DOHH2 (cell line): ENCODE measurements around the gene COL20A1.
A peak's percentile ranks its signal among the peaks of the same experiment; 100 is the strongest.

Source experiments
- H3F3A ChIP-seq: fragments of 200-600 bp; sonication (generic), shearing (Covaris generic); 2 replicates; pipeline ENCODE4 v1.6.0; 2016; ENCODE audit warnings: antibody characterized with exemption, mild to moderate bottlenecking; ENCODE audit not compliant: control insufficient read depth, insufficient read depth
- H3K27ac ChIP-seq: fragments of 200-600 bp; sonication (generic); 2 replicates; pipeline ENCODE4 v1.5.1; 2014; ENCODE audit warnings: low read depth, mild to moderate bottlenecking, low read length, moderate library complexity
- H3K27me3 ChIP-seq: fragments of 200-600 bp; sonication (generic); 2 replicates; pipeline ENCODE4 v1.6.1; 2014; ENCODE audit warnings: mild to moderate bottlenecking, low read length, mixed read lengths; ENCODE audit not compliant: control insufficient read depth
- H3K36me3 ChIP-seq: fragments of 200-600 bp; sonication (generic); 2 replicates; pipeline ENCODE4 v1.6.1; 2014; ENCODE audit warnings: mild to moderate bottlenecking, low read length, moderate library complexity, mixed read lengths; ENCODE audit not compliant: control insufficient read depth
- H3K4me1 ChIP-seq: fragments of 200-600 bp; sonication (generic); 2 replicates; pipeline ENCODE4 v1.6.1; 2014; ENCODE audit warnings: mild to moderate bottlenecking, low read length, mixed read lengths; ENCODE audit not compliant: control insufficient read depth
- H3K4me2 ChIP-seq: fragments of 200-600 bp; sonication (generic); 2 replicates; pipeline ENCODE4 v1.6.0; 2014; ENCODE audit warnings: mild to moderate bottlenecking, low read length, moderate library complexity
- H3K4me3 ChIP-seq: fragments of 200-600 bp; sonication (generic); 2 replicates; pipeline ENCODE4 v1.5.1; 2014; ENCODE audit warnings: mild to moderate bottlenecking, low read length, mixed read lengths
- H3K79me2 ChIP-seq: fragments of 200-600 bp; sonication (generic); 2 replicates; pipeline ENCODE4 v1.6.1; 2014; ENCODE audit warnings: mild to moderate bottlenecking, low read length, mixed read lengths; ENCODE audit not compliant: control insufficient read depth
- H3K9me2 ChIP-seq: fragments of 200-600 bp; sonication (generic); replicated peaks from 2 replicates; pipeline ENCODE4 v1.6.1; 2014; ENCODE audit warnings: mild to moderate bottlenecking, low read length, mixed read lengths; ENCODE audit not compliant: control insufficient read depth
- H3K9me3 ChIP-seq: fragments of 200-600 bp; sonication (generic); 2 replicates; pipeline ENCODE4 v1.6.1; 2014; ENCODE audit warnings: antibody characterized with exemption, low read length, mixed read lengths; ENCODE audit not compliant: control insufficient read depth, insufficient read depth
- H4K20me1 ChIP-seq: fragments of 200-600 bp; sonication (generic); 2 replicates; pipeline ENCODE4 v1.6.0; 2014; ENCODE audit warnings: low read depth, mild to moderate bottlenecking, antibody characterized with exemption, low read length, moderate library complexity; ENCODE audit not compliant: control insufficient read depth, insufficient read depth
- CTCF ChIP-seq: fragments of 200-600 bp; sonication (generic); IDR thresholded peaks from one replicate; pipeline ENCODE4 v1.5.1; 2014; ENCODE audit warnings: antibody characterized with exemption, mild to moderate bottlenecking, low read depth, low read length; ENCODE audit not compliant: poor library complexity, severe bottlenecking
- EZH2phosphoT487 ChIP-seq: fragments of 200-600 bp; sonication (generic); IDR thresholded peaks from 2 replicates; pipeline ENCODE4 v1.6.1; 2017; ENCODE audit warnings: borderline replicate concordance, mild to moderate bottlenecking, antibody characterized with exemption, low read length, moderate library complexity, mixed read lengths

Gene COL20A1

GRCh38 chr20:63327231-63327745 is 34.3 kb downstream of the COL20A1 start:
- Histone ChIP-seq H3K27ac (peak overlapping the region; percentile 83), H3K27me3 (peaks cover 5% of the 10 kb centered on the region; the same call in 1 of the 2 replicates), H3K4me3 (no peak overlapping the region), H3K79me2 (no peaks in the 10 kb centered on the region), H3K9me2 (no peaks in the 10 kb centered on the region), H3K4me1 (peaks cover 23% of the 10 kb centered on the region), H3K9me3 (peaks cover 14% of the 10 kb centered on the region; the same call in 1 of the 2 replicates), H3F3A (peaks cover 14% of the 10 kb centered on the region), H4K20me1 (no peaks in the 10 kb centered on the region), H3K4me2 (no peak overlapping the region), H3K36me3 (no peaks in the 10 kb centered on the region)
- TF ChIP-seq CTCF (no peak), EZH2phosphoT487 (no peak)

GRCh38 chr20:63328026-63328700 is 35.2 kb downstream of the COL20A1 start:
- Histone ChIP-seq H3K4me1 (peaks cover 23% of the 10 kb centered on the region), H3K79me2 (no peaks in the 10 kb centered on the region), H3K4me2 (no peak overlapping the region), H3K27ac (peak overlapping the region; percentile 83; the same call in 1 of the 2 replicates), H3F3A (peaks cover 14% of the 10 kb centered on the region), H3K9me2 (no peaks in the 10 kb centered on the region), H4K20me1 (no peaks in the 10 kb centered on the region), H3K36me3 (no peaks in the 10 kb centered on the region), H3K27me3 (peaks cover 5% of the 10 kb centered on the region; the same call in 1 of the 2 replicates), H3K9me3 (peaks cover 14% of the 10 kb centered on the region; the same call in 1 of the 2 replicates), H3K4me3 (no peak overlapping the region)
- TF ChIP-seq CTCF (no peak), EZH2phosphoT487 (no peak)

- Histone ChIP-seq H3K9me3 (peaks cover 14% of the 10 kb centered on the region; the same call in 1 of the 2 replicates), H3K4me1 (peaks cover 23% of the 10 kb centered on the region), H3K4me3 (no peak overlapping the region), H3K79me2 (no peaks in the 10 kb centered on the region), H3F3A (peaks cover 14% of the 10 kb centered on the region), H4K20me1 (no peaks in the 10 kb centered on the region), H3K9me2 (no peaks in the 10 kb centered on the region), H3K27ac (no peak overlapping the region), H3K4me2 (no peak overlapping the region), H3K36me3 (no peaks in the 10 kb centered on the region), H3K27me3 (peaks cover 3% of the 10 kb centered on the region; the same call in 1 of the 2 replicates)
- TF ChIP-seq CTCF = no peak
- no peak for TF ChIP-seq EZH2phosphoT487
Observed at GRCh38 chr20:63328718-63329275, 35.8 kb downstream of the COL20A1 start.
